HK-2 (cell line): ENCODE results near the gene PGK2.
"Not testable (repeated sequence)": the region's sequence is repeated elsewhere in the genome, so short reads cannot be mapped to it uniquely, and the experiment has no call there.

ENCODE experiments used
- DNase-seq: peaks from one replicate; pipeline ENCODE4 v3.0.0-alpha.2; 2018; ENCODE audit not compliant: unreplicated experiment

Gene PGK2

GRCh38 chr6:49787176-49787575, at the start of gene PGK2:
Gene PGK2, minus strand, starts transcription at chr6:49787285. Its CDS starts 98 bp downstream, at chr6:49787187.
- no peak for DNase-seq

DNA sequence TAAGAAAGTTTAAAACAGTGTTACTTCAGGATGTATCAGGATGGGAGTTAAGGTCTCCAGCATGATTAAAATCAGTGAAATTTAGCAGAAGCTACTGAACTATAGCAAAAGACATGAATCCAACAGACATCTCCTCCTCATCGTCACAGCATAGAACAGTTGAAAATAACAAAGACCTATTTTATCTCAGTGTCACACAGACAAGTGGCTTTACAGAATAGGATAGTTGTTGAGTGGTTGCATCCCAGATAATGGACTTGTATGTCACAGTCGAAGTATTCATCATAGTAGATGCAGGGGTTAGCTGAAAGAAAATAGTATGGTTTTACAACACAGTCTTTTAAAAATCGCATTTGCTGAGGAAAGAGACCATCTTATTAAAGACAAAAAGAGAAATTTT, 48.1 kb upstream of the PGK2 start:
- no peak for DNase-seq

- no peak for DNase-seq
Measured at GRCh38 chr6:49833386-49833785, 46.3 kb upstream of the PGK2 start.

GRCh38 chr6:49826743-49827406, 39.8 kb upstream of the PGK2 start:
- DNase-seq, result no peak

GRCh38 chr6:49815166-49815565, 28.1 kb upstream of the PGK2 start:
- DNase-seq, result no peak

- no peak for DNase-seq
Measured at GRCh38 chr6:49813248-49813647, 26.2 kb upstream of the PGK2 start.

DNA sequence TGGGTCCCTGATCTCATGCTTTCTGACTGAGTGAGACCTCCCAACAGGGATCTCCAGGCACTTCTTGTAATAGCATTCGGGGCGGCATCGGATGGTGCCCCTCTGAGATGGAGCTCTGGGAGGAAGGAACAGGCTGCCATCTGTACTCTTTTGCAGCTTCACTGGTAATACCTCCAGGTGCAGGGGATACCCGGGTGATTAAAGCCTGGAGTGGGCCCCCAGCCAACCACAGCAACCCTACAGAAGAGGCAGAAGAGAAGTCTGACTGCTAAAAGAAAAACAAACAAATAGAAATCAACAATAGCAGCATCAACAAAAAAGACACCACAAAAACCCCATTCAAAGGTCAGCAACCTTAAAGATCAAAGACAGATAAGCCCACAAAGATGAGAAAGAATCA, 19.1 kb upstream of the PGK2 start:
- DNase-seq, result no peak

DNA sequence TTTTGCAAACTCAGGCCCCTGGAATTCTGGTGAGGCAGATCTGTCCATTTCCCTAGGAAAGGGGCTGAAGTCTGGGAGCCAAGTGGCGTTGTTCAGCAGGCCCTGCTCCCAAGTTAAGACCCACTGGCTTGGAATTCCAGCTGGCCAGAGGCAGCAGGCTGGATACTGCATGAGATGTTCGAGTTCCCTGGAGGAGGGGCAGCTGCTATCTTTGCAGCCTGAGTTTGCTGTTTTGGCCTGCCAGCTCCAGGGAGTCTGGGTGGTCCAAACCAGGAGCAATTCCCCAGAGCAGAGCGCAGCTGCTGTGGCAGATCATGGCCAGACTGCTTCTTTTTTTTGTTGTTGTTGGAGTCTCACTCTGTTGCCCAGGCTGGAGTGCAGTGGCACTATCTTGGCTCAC, 18.2 kb upstream of the PGK2 start:
- no peak for DNase-seq

GRCh38 chr6:49801525-49801924, 14.4 kb upstream of the PGK2 start:
- no peak for DNase-seq

- DNase-seq, result no peak
Measured at GRCh38 chr6:49799090-49799489, 12.0 kb upstream of the PGK2 start.

- not testable (repeated sequence) for DNase-seq
Measured at GRCh38 chr6:49796842-49797455, 9.9 kb upstream of the PGK2 start.

DNA sequence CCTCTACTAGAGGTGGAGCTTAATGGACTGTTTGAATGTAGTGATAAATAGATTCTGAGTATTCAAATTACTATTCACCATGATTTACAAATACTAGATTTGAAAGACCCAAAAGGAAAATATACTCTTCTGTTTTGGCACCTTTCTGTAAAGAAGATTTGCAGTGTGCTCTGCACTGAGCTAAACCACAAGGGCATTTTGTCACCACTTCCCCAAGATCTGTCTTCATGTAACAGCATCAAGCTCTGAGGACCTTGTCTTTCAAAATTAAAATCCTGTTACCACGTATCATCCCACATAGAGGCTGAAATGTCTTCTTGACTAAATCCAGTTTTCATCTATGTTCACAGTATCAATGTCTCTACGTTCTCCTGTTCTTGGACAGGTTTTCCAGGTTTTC, 3.3 kb upstream of the PGK2 start:
- DNase-seq, result no peak

- DNase-seq, result no peak
Measured at GRCh38 chr6:49784272-49784671, 2.8 kb downstream of the PGK2 start.

GRCh38 chr6:49782725-49783124, 4.4 kb downstream of the PGK2 start:
- DNase-seq, result no peak

DNA sequence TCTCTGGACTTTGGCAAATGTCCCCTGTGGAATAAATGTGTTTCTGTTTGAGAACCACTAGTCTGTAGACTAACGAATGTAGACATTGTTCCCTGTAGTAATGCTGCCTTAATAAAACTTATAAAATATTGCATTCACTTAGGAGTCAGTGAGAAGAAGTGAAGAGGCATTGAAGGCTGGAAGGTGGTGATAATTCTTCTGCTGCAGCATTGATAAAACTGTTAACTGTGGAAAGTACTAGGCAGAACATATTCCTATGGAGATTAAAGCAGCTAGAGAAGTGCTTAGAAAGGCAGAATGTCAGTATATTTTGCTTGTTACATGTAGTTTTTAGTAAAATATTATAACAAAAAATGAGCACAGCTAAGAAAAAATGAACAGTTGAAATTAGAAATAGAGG, 4.8 kb downstream of the PGK2 start:
- DNase-seq, result no peak

DNA sequence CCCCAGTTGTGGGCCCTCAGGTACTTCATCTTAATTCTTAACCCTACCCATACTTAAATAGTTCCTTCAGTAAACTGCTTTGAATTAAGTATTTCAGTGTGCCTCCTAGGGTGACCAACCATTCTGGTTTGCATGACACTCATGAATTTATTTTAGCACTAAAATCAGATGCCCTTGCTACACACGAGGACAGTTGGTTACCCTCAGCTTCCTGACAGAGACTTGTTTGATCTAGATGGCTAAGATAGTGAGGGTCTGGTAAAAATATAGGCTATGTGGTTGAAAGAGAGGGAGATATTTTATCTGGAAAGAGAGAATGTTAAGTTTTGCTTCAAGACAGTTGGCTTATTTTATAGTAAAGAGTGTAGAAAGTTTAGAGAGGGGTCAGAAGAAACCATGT, 10.6 kb downstream of the PGK2 start:
- DNase-seq, result no peak

GRCh38 chr6:49775043-49775442, 12.0 kb downstream of the PGK2 start:
- DNase-seq, result no peak

DNA sequence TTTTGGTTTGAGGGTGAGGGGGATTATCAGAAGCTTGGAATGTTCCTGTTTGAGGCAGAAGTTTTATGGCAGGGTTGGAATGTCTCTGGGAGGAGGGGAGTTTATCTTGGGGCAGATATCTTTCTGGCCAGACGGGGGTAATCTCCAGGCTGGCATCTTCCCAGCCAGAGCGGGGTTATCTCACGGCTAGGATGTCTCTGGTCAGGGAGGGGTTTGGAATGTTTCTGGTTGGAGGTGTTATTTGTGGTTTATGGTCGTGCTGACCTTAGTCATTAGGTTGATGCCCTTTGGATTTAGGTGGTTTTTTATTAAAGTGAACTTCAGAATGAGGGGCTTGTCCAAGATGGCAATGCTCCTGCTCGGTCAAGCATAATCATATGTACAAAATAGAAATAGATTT, 14.8 kb downstream of the PGK2 start:
- DNase-seq, result no peak

- DNase-seq, result no peak
Measured at GRCh38 chr6:49766762-49767161, 20.3 kb downstream of the PGK2 start.

GRCh38 chr6:49764571-49765236, 22.4 kb downstream of the PGK2 start:
- no peak for DNase-seq

GRCh38 chr6:49744259-49744658, 42.8 kb downstream of the PGK2 start, which contains the start of gene CRISP3:
Gene CRISP3, minus strand, starts transcription at chr6:49744388. Its CDS starts 21 bp downstream, at chr6:49744367.
- DNase-seq, result no peak

DNA sequence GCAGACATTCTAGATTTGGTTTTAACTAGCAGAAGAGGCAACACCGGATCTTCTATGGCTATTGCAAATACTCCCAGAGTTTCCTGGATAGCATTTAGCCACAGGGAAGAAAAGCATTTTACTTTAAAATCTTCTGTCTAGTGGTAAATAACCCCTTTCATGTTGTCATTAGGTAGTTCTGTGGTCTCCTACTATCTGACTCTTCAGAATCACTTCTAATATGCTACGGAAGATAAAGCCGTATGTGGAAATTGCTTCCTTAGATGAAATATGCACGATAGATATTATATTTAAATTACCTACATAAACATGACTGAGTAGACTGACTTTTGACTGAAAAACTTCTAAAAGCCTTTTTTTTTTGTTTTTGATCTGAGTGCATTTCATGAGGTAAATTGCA, 43.7 kb downstream of the PGK2 start:
- DNase-seq, result no peak

DNA sequence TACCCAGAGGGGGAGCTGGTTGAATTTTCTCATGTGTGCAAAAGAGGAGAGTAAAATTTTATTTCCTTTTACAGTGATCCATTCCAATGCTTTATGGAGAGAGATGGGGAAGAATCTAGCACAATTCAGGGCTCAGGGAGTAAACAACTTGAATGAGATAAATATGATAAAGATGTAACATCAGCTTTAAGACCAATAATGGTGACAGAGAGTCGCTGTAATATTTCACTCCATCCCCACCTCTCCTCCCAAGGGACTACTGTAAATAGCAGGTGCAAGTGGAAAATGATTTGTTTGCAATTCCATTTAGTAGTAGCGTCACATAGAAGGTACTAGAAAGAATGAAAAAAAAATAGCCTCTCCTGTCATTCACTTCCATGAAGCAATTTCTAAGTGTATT, 47.7 kb downstream of the PGK2 start:
- DNase-seq, result no peak
